Measurements from ENCODE around the gene DUSP9.

GRCh38 chrX:153640736-153641575 is 6.0 kb upstream of the DUSP9 start:
- no peak for TF ChIP-seq CTCF (conservative IDR thresholded peaks at IDR 0.05; ENCODE audit: low read depth, low read length)
- no peak for TF ChIP-seq EZH2 (IDR thresholded peaks at IDR 0.05; ENCODE audit: borderline replicate concordance, low read depth, low read length, poor library complexity, severe bottlenecking)

Data from A673 (cell line).